ENCODE results near the gene SUCLG2. TPM values are rescaled to one million over a fixed set of nuclear protein-coding genes. Genes with fewer than 3 reads are reported as not detected.

Gene SUCLG2
- total RNA-seq, 1 donor from 2014 or later: 53.8 TPM

DNA sequence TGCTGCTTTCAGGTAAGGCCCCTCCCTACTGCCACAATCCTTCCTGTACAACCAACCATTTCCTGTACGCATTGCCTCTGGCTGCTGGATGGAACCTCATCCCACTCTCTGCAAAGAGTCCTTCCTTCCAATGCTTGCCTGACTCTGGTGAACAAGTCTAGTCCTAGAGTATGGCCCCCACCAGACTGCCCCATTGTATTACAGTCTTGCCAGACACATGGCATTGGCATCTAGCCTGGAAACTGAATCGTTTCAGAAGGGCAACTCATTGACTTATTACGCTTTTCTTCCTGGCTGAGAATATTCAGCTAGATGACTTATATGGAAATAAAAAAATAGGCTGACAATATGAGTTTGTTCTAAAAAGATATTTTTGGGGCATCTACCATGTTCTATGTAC lies 170.3 kb downstream of the SUCLG2 start:
- Histone ChIP-seq H3K27me3 (no peaks in the 10 kb centered on the region), H3K4me1 (no peaks in the 10 kb centered on the region), H3K4me3 (no peak overlapping the region), H3K27ac (no peak overlapping the region), H3K9me3 (no peaks in the 10 kb centered on the region), H3K36me3 (no peaks in the 10 kb centered on the region)
- intact Hi-C loops (cut with DNase I): no loop called here
- DNase-seq (no peak), ATAC-seq (no peak)
- TF ChIP-seq, protein P1, sequence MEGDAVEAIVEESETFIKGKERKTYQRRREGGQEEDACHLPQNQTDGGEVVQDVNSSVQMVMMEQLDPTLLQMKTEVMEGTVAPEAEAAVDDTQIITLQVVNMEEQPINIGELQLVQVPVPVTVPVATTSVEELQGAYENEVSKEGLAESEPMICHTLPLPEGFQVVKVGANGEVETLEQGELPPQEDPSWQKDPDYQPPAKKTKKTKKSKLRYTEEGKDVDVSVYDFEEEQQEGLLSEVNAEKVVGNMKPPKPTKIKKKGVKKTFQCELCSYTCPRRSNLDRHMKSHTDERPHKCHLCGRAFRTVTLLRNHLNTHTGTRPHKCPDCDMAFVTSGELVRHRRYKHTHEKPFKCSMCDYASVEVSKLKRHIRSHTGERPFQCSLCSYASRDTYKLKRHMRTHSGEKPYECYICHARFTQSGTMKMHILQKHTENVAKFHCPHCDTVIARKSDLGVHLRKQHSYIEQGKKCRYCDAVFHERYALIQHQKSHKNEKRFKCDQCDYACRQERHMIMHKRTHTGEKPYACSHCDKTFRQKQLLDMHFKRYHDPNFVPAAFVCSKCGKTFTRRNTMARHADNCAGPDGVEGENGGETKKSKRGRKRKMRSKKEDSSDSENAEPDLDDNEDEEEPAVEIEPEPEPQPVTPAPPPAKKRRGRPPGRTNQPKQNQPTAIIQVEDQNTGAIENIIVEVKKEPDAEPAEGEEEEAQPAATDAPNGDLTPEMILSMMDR (IDR thresholded peaks at IDR 0.05): no peak

DNA sequence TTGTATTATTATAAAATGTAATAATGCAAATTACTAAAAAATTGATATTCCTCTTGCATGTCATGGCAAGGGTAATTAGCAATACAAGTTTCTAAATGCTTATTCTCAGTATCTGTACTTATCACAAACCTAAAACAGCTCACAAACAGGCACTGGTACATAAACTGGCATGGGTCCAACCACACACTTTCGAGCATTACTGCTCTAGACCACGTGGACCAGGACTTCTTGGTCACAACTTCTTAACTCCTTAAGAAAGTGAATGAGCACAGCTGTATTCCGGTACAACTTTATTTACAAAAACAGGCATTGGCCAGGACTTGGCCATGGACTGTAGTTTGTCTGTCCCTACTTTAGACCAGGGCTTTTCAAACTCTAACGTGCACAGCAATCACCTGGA lies 173.3 kb downstream of the SUCLG2 start:
- H3K36me3 ChIP-seq: no peaks in the 10 kb centered on the region
- ATAC-seq (no peak), DNase-seq (no peak)
- no peaks in the 10 kb centered on the region for H3K27me3 ChIP-seq
- TF ChIP-seq, protein P1 (IDR thresholded peaks at IDR 0.05): no peak
- no peak overlapping the region for H3K4me3 ChIP-seq
- no peak overlapping the region for H3K27ac ChIP-seq
- intact Hi-C loops (cut with DNase I): no loop called here
- no peaks in the 10 kb centered on the region for H3K9me3 ChIP-seq
- H3K4me1 ChIP-seq: no peaks in the 10 kb centered on the region

DNA sequence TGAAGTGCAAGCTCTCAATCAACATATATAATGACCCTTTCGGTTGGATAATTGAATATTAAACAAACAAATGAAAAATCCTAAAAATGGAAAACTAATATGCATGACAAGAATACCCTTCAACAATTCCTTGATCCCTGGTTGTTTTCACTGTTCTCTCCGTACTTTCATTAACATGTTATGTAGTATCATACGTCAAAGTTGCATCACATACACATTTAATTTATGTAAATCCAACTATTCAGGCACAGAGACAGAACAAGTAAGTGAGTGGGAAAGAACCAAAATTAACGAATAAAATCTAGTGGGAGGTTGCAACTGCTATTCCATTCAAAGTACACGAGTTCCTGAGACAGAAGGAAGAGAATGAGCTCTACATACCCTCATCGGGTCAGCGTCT lies 176.0 kb downstream of the SUCLG2 start:
- DNase-seq (no peak), ATAC-seq (no peak)
- no peaks in the 10 kb centered on the region for H3K4me1 ChIP-seq
- H3K9me3 ChIP-seq: no peaks in the 10 kb centered on the region
- no peaks in the 10 kb centered on the region for H3K36me3 ChIP-seq
- no peak overlapping the region for H3K4me3 ChIP-seq
- H3K27ac ChIP-seq: no peak overlapping the region
- intact Hi-C loops (cut with DNase I): no loop called here
- no peaks in the 10 kb centered on the region for H3K27me3 ChIP-seq
- TF ChIP-seq, protein P1 (IDR thresholded peaks at IDR 0.05): no peak

DNA sequence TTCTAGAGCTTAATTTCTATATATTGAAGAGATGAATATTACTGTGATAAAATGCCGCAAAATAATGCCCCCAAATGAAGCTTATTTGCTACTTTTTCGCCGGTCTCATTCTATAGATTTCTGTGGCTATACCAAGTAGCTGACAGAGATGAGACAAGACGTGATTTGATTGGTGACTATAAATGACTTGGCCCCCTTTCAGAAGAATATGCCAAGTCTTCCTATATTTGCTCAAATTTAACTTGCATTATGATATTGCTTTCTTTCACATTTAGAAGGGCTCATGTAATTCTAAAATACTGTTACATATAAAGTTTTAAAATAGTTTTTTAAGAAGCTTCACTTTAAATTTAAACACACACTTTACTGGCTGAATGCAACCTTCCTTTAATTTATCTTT lies 180.1 kb downstream of the SUCLG2 start:
- H3K9me3 ChIP-seq: no peaks in the 10 kb centered on the region
- no peak for ATAC-seq
- intact Hi-C loops (cut with DNase I): no loop called here
- H3K4me1 ChIP-seq: no peaks in the 10 kb centered on the region
- no peak overlapping the region for H3K27ac ChIP-seq
- no peak for DNase-seq
- H3K27me3 ChIP-seq: no peaks in the 10 kb centered on the region
- no peaks in the 10 kb centered on the region for H3K36me3 ChIP-seq
- TF ChIP-seq, protein P1 (IDR thresholded peaks at IDR 0.05): no peak
- H3K4me3 ChIP-seq: no peak overlapping the region

DNA sequence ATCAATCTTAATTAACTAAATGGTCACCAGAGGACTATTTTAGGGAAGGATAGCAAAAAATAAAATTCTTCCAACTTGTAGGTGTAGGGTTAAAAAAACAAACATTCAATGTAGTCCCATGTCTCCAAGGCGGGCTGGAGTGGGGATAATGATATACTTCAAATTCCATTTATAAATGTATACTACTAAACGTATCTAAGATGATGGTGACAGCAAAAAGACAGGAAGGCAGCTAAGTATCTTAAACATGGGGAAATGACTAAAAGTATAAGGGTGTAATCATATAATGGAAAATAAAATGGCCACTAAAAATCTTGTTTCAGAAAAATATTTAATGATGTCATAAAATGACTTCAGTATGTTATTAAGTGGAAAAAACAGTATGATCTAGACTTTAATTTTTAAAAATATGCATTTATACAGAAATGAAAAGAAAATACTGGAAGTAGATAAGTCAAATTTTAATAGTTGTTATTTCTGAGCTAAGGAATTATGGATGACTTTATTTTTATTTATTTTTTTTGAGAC lies 181.7 kb downstream of the SUCLG2 start:
- H3K27ac ChIP-seq: no peak overlapping the region
- intact Hi-C loops (cut with DNase I): no loop called here
- H3K36me3 ChIP-seq: no peaks in the 10 kb centered on the region
- no peaks in the 10 kb centered on the region for H3K4me1 ChIP-seq
- H3K27me3 ChIP-seq: no peaks in the 10 kb centered on the region
- no peaks in the 10 kb centered on the region for H3K9me3 ChIP-seq
- ATAC-seq: no peak
- TF ChIP-seq, protein P1 (IDR thresholded peaks at IDR 0.05): no peak
- no peak overlapping the region for H3K4me3 ChIP-seq
- no peak for DNase-seq

DNA sequence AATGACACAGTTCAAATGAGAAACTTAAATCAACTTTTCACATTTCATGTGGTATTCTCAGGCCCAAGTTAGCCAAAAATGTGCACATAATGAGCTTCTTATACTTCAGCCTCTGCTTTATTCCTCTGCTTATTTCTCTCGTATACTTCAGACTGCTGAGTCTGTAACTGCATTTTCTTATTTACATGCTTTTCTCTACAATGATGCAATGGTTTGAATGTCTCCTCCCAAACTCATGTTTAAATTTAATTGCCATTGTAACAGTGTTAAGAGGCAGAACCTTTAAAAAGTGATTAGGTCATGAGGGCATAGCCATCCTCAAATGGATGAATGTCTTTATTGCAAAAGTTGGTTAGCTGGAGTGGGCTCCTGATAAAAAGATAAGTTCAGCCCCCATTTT lies 184.2 kb downstream of the SUCLG2 start:
- DNase-seq (no peak), ATAC-seq (no peak)
- TF ChIP-seq, protein P1 (IDR thresholded peaks at IDR 0.05): no peak
- Histone ChIP-seq H3K27me3 (no peaks in the 10 kb centered on the region), H3K9me3 (no peaks in the 10 kb centered on the region), H3K4me3 (no peak overlapping the region), H3K27ac (no peak overlapping the region), H3K4me1 (no peaks in the 10 kb centered on the region), H3K36me3 (no peaks in the 10 kb centered on the region)
- intact Hi-C loops (cut with DNase I): no loop called here

Data from upper lobe of right lung (tissue), 1 donor.